Caco-2 (cell line): ENCODE results near the gene VIPR1. TPM values are rescaled to one million over a fixed set of nuclear protein-coding genes. Genes with fewer than 3 reads are reported as not detected.

Experiments used
- BruUV-seq: library from RNA; stranded (reverse); fragments of 400-500 nt; replicated peaks from 2 replicates; lab custom pipeline; 2021; lab: Mats Ljungman, UMichigan
- CTCF ChIA-PET: fragments of 300-600 bp; sonication (Branson Sonifier 250); formaldehyde crosslinking; loops from one replicate; lab custom pipeline; 2022; ENCODE audit warnings: antibody characterized with exemption; lab: Charles Lee
- POLR2A ChIA-PET: fragments of 300-600 bp; sonication (Branson Sonifier 250); formaldehyde crosslinking; loops from one replicate; lab custom pipeline; 2022; ENCODE audit warnings: antibody characterized with exemption; lab: Charles Lee
- DNase-seq, 2 experiments: peaks; one replicate each; pipeline versions ENCODE4 v3.0.0 to v3.0.0-alpha.2; 2020 to 2022
- H3K27me3 ChIP-seq: replicated peaks from 2 replicates; pipeline ENCODE4 v1.6.0; 2011; ENCODE audit warnings: low read length; ENCODE audit not compliant: control insufficient read depth, insufficient read depth
- H3K36me3 ChIP-seq: 2 replicates; pipeline ENCODE4 v1.5.1; 2011; ENCODE audit warnings: low read length; ENCODE audit not compliant: control insufficient read depth, insufficient read depth
- H3K4me1 ChIP-seq: fragments of 250-450 bp; sonication (Bioruptor Pico); 2 replicates; pipeline ENCODE4 v1.5.1; 2020; ENCODE audit warnings: mild to moderate bottlenecking
- H3K4me3 ChIP-seq: 2 replicates; pipeline ENCODE4 v1.5.1; 2011; ENCODE audit warnings: low read depth, mild to moderate bottlenecking, control low read depth, low read length
- H3K9me3 ChIP-seq: fragments of 250-450 bp; sonication (Bioruptor Pico); 2 replicates; pipeline ENCODE4 v1.5.1; 2020; ENCODE audit warnings: mild to moderate bottlenecking, moderate library complexity
- H3K27ac Mint-ChIP-seq: one replicate; pipeline ENCODE4 v1.8.0; 2022; ENCODE audit warnings: mixed read lengths; ENCODE audit not compliant: unreplicated experiment
- H3K27me3 Mint-ChIP-seq: one replicate; pipeline ENCODE4 v1.8.0; 2022; ENCODE audit warnings: mixed read lengths; ENCODE audit not compliant: insufficient read depth, unreplicated experiment
- H3K36me3 Mint-ChIP-seq: one replicate; pipeline ENCODE4 v1.8.0; 2022; ENCODE audit warnings: mild to moderate bottlenecking, mixed read lengths; ENCODE audit not compliant: insufficient read depth, unreplicated experiment
- H3K4me1 Mint-ChIP-seq: one replicate; pipeline ENCODE4 v1.8.0; 2022; ENCODE audit warnings: low read depth, mixed read lengths; ENCODE audit not compliant: unreplicated experiment
- H3K4me3 Mint-ChIP-seq: one replicate; pipeline ENCODE4 v1.8.0; 2022; ENCODE audit warnings: mild to moderate bottlenecking, moderate library complexity, mixed read lengths; ENCODE audit not compliant: unreplicated experiment
- H3K9me3 Mint-ChIP-seq: one replicate; pipeline ENCODE4 v1.8.0; 2022; ENCODE audit warnings: mixed read lengths; ENCODE audit not compliant: unreplicated experiment
- CTCF ChIP-seq, 2 experiments: fragments of 200-600 bp in 1 of 2; IDR thresholded peaks; 1 replicate in 1 of 2; 2 replicates in 1 of 2; pipeline versions ENCODE4 v1.5.1 to v1.8.0; 2011 to 2022; ENCODE audit warnings: antibody characterized with exemption in 1 of 2, control low read depth in 1 of 2, inconsistent platforms in 1 of 2, low read depth in 1 of 2, low read length in 1 of 2, mild to moderate bottlenecking in 1 of 2, moderate library complexity in 1 of 2; ENCODE audit not compliant: insufficient read depth in 1 of 2, severe bottlenecking in 1 of 2, unreplicated experiment in 1 of 2
- intact Hi-C: fragments of 100-400 bp; cut with micrococcal nuclease; formaldehyde crosslinking; loops from one replicate; pipeline ENCODE4 v1.10.0; 2022; ENCODE audit not compliant: unreplicated experiment
- total RNA-seq: library from RNA; stranded (reverse); gene quantifications from 2 replicates; pipeline ENCODE4 v1.2.3, GENCODE V29; 2022

The VIPR1 gene
- total RNA-seq, 1 experiment from 2014 or later: 3.8 TPM

GRCh38 chr3:42513121-42513520 lies 10.7 kb downstream of the VIPR1 start:
- peaks cover 15% of the 10 kb centered on the region for H3K4me1 Mint-ChIP-seq
- Histone ChIP-seq H3K4me3 (no peak overlapping the region), H3K36me3 (no peaks in the 10 kb centered on the region; the same call in 1 of the 2 replicates), H3K9me3 (no peaks in the 10 kb centered on the region), H3K4me1 (peaks cover 32% of the 10 kb centered on the region), H3K27me3 (no peaks in the 10 kb centered on the region)
- H3K4me3 Mint-ChIP-seq: no peak overlapping the region
- no peaks in the 10 kb centered on the region for H3K27me3 Mint-ChIP-seq
- no peak for TF ChIP-seq CTCF (IDR thresholded peaks at IDR 0.05; ENCODE audit: insufficient read depth in 1 of 2, low read depth in 1 of 2, low read length in 1 of 2, severe bottlenecking in 1 of 2, unreplicated experiment in 1 of 2)
- intact Hi-C loops: no loop called here
- ChIA-PET POLR2A (no interaction called here), CTCF (interaction anchor here (1.1 to 1.6 kb wide), 2 partner anchors 11 to 23 kb away, joined by 5 read pairs; partner anchors contain the start of gene VIPR1)
- peak overlapping the region; percentile 33 for H3K27ac Mint-ChIP-seq
- H3K36me3 Mint-ChIP-seq: peaks cover 4% of the 10 kb centered on the region
- DNase-seq: no peak
- H3K9me3 Mint-ChIP-seq: no peaks in the 10 kb centered on the region
- no TSS peak for BruUV-seq

DNA sequence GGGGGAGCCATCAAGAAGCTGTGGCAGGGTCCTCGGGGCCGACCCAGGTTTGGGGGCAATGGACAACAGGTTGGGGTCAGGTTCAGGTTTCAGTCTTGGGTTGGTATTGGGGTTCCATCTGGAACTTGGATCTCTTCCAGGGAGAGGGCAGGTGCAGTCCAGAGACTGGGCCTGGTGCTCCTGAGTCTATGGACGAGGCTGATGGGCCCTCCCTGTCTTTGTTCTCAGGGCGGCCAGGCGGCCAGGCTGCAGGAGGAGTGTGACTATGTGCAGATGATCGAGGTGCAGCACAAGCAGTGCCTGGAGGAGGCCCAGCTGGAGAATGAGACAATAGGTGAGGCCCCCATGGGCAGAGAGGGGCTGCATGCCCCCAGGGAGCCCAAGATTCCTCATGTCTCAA lies 11.1 kb downstream of the VIPR1 start:
- Mint-ChIP-seq H3K4me3 (no peak overlapping the region), H3K27ac (peak overlapping the region; percentile 33), H3K9me3 (no peaks in the 10 kb centered on the region), H3K36me3 (peaks cover 4% of the 10 kb centered on the region), H3K27me3 (no peaks in the 10 kb centered on the region), H3K4me1 (peaks cover 15% of the 10 kb centered on the region)
- Histone ChIP-seq H3K4me3 (no peak overlapping the region), H3K4me1 (peaks cover 31% of the 10 kb centered on the region), H3K36me3 (no peaks in the 10 kb centered on the region; the same call in 1 of the 2 replicates), H3K9me3 (no peaks in the 10 kb centered on the region), H3K27me3 (no peaks in the 10 kb centered on the region)
- ChIA-PET POLR2A (no interaction called here), CTCF (interaction anchor here (1.1 to 1.6 kb wide), 2 partner anchors 11 to 23 kb away, joined by 5 read pairs; partner anchors contain the start of gene VIPR1)
- TF ChIP-seq CTCF (IDR thresholded peaks at IDR 0.05; ENCODE audit: insufficient read depth in 1 of 2, low read depth in 1 of 2, low read length in 1 of 2, severe bottlenecking in 1 of 2, unreplicated experiment in 1 of 2): no peak
- no peak for DNase-seq
- no TSS peak for BruUV-seq
- intact Hi-C loops: no loop called here

DNA sequence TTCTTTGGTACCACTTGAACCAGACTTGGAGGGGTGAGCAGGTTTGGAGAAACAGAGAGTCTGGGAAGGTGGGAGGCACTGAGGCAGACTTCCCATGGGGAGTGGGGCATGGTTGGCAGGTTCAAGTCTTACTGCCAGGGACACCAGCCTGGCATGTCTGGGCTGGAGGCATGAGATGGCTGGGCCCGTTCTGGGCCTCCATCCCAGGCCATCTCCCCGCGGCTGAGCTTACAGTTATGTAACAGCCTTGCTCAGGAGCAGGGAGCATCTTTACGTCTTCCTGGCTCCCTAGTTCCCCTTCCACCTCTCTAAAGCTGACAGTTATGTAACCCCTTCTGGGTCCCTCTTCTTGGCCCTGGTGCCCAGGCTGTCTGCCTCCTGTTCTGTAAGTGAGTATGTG lies 12.4 kb downstream of the VIPR1 start:
- H3K4me3 ChIP-seq: no peak overlapping the region
- no TSS peak for BruUV-seq
- H3K9me3 ChIP-seq: no peaks in the 10 kb centered on the region
- ChIA-PET CTCF (interaction anchor here (0.7 kb wide), 1 partner anchor 285 kb away, joined by 3 read pairs; no protein-coding TSS in a partner anchor), POLR2A (no interaction called here)
- H3K4me1 Mint-ChIP-seq: peaks cover 17% of the 10 kb centered on the region
- no peaks in the 10 kb centered on the region for H3K27me3 ChIP-seq
- TF ChIP-seq CTCF (IDR thresholded peaks at IDR 0.05; ENCODE audit: insufficient read depth in 1 of 2, low read depth in 1 of 2, low read length in 1 of 2, severe bottlenecking in 1 of 2, unreplicated experiment in 1 of 2): no peak
- H3K27ac Mint-ChIP-seq: no peak overlapping the region
- H3K4me1 ChIP-seq: peaks cover 28% of the 10 kb centered on the region
- H3K36me3 Mint-ChIP-seq: peaks cover 4% of the 10 kb centered on the region
- H3K4me3 Mint-ChIP-seq: no peak overlapping the region
- intact Hi-C loops: no loop called here
- H3K9me3 Mint-ChIP-seq: no peaks in the 10 kb centered on the region
- no peak for DNase-seq
- no peaks in the 10 kb centered on the region; the same call in 1 of the 2 replicates for H3K36me3 ChIP-seq
- no peaks in the 10 kb centered on the region for H3K27me3 Mint-ChIP-seq
